ENCODE measurements around the gene TMEM25. TPM values are rescaled to one million over a fixed set of nuclear protein-coding genes. Genes with fewer than 3 reads are reported as not detected.

The TMEM25 gene
- total RNA-seq, 1 donor from 2014 or later, result 5.5 TPM

GRCh38 chr11:118532091-118532490, 1.1 kb downstream of the TMEM25 start:
- intact Hi-C loops (cut with micrococcal nuclease), result no loop called here

- intact Hi-C loops (cut with micrococcal nuclease), result no loop called here
Measured at GRCh38 chr11:118532852-118533768, 2.1 kb downstream of the TMEM25 start.

- intact Hi-C loops (cut with micrococcal nuclease), result no loop called here
Measured at GRCh38 chr11:118533769-118534729, 3.1 kb downstream of the TMEM25 start.

GRCh38 chr11:118535261-118535660, 4.3 kb downstream of the TMEM25 start:
- intact Hi-C loops (cut with micrococcal nuclease), result no loop called here

GRCh38 chr11:118536726-118537125, 5.7 kb downstream of the TMEM25 start:
- intact Hi-C loops (cut with micrococcal nuclease), result no loop called here

- intact Hi-C loops (cut with micrococcal nuclease), result no loop called here
Measured at GRCh38 chr11:118537409-118537980, 6.5 kb downstream of the TMEM25 start.

GRCh38 chr11:118544010-118544646, 13.1 kb downstream of the TMEM25 start:
- intact Hi-C loops (cut with micrococcal nuclease), result no loop called here

GRCh38 chr11:118544647-118545010, 13.6 kb downstream of the TMEM25 start:
- intact Hi-C loops (cut with micrococcal nuclease), result no loop called here

- intact Hi-C loops (cut with micrococcal nuclease), result no loop called here
Measured at GRCh38 chr11:118545533-118545932, 14.5 kb downstream of the TMEM25 start.

GRCh38 chr11:118547132-118547531, 16.1 kb downstream of the TMEM25 start:
- intact Hi-C loops (cut with micrococcal nuclease), result no loop called here

GRCh38 chr11:118552341-118552740, 21.3 kb downstream of the TMEM25 start:
- intact Hi-C loops (cut with micrococcal nuclease), result no loop called here

- intact Hi-C loops (cut with micrococcal nuclease), result no loop called here
Measured at GRCh38 chr11:118560806-118561205, 29.8 kb downstream of the TMEM25 start.

- intact Hi-C loops (cut with micrococcal nuclease), result loop anchor here (5.0 kb wide), 1 partner anchor 208 kb away; the partner anchor contains the start of gene UBE4A
Measured at GRCh38 chr11:118565051-118565450, 34.1 kb downstream of the TMEM25 start.

GRCh38 chr11:118569670-118570069, 38.7 kb downstream of the TMEM25 start:
- intact Hi-C loops (cut with micrococcal nuclease), result loop anchor here (5.0 kb wide), 4 partner anchors 132 to 267 kb away; partner anchors contain the start of genes CD3E, KMT2A and UBE4A

- intact Hi-C loops (cut with micrococcal nuclease), result loop anchor here (5.0 kb wide), 3 partner anchors 133 to 268 kb away; partner anchors contain the start of genes CD3E and KMT2A
Measured at GRCh38 chr11:118570787-118571186, 39.8 kb downstream of the TMEM25 start.

GRCh38 chr11:118571701-118572060, 40.7 kb downstream of the TMEM25 start:
- intact Hi-C loops (cut with micrococcal nuclease), result loop anchor here (2.0 to 5.0 kb wide), 4 partner anchors 134 to 269 kb away; partner anchors contain the start of genes CD3E, DDX6 and KMT2A

GRCh38 chr11:118572061-118572980, 41.3 kb downstream of the TMEM25 start, which contains the start of gene ARCN1:
Gene ARCN1 (plus strand): TSS chr11:118572409. CDS start chr11:118572548, 139 bp downstream.
- intact Hi-C loops (cut with micrococcal nuclease), result loop anchor here (2.0 to 5.0 kb wide), 4 partner anchors 135 to 270 kb away; partner anchors contain the start of genes CD3E, DDX6 and KMT2A

- intact Hi-C loops (cut with micrococcal nuclease), result loop anchor here (2.0 to 5.0 kb wide), 4 partner anchors 136 to 271 kb away; partner anchors contain the start of genes CD3E, DDX6 and KMT2A
Measured at GRCh38 chr11:118572981-118573550, 42.1 kb downstream of the TMEM25 start.

- intact Hi-C loops (cut with micrococcal nuclease), result loop anchor here (5.0 kb wide), 3 partner anchors 137 to 272 kb away; partner anchors contain the start of genes CD3E and KMT2A
Measured at GRCh38 chr11:118574636-118575035, 43.6 kb downstream of the TMEM25 start.

Data from T-helper 2 cell treated with Interferon-gamma antibody and Interleukin-4, amounts not matched to agents 100 ng/mL and 5 ng/mL, for 36 hours (primary cell).